ENCODE data around the gene BBS12. TPM values are rescaled to one million over a fixed set of nuclear protein-coding genes. Genes with fewer than 3 reads are reported as not detected.

The BBS12 gene
- total RNA-seq, 4 donors from 2014 or later, result 0.72 to 3.8 (median 3.1) TPM

GRCh38 chr4:122691988-122692387, 40.5 kb upstream of the BBS12 start:
- no peak for TF ChIP-seq POLR2A (IDR thresholded peaks at IDR 0.05)
- TF ChIP-seq CTCF (IDR thresholded peaks at IDR 0.05), result no peak
- H3K4me3 ChIP-seq (ENCODE audit: low read depth, poor library complexity, severe bottlenecking), result no peak overlapping the region
- 60 to 72% methylated on average over 4 of the region's 4 CpGs for WGBS, 2 donors
- DNase-seq (ENCODE audit: low spot score in 2 of 2), result no peak
- intact Hi-C loops (cut with DNase I; ENCODE audit: low total_unique reads), result no loop called here

- TF ChIP-seq CTCF (IDR thresholded peaks at IDR 0.05), result no peak
- no peak for TF ChIP-seq POLR2A (IDR thresholded peaks at IDR 0.05)
- WGBS, 2 donors, result 53 to 62% methylated on average over 3 of the region's 3 CpGs
- intact Hi-C loops (cut with DNase I; ENCODE audit: low total_unique reads), result no loop called here
Measured at GRCh38 chr4:122692641-122693520, 39.6 kb upstream of the BBS12 start.

GRCh38 chr4:122695226-122695625, 37.3 kb upstream of the BBS12 start:
- no peak for DNase-seq (ENCODE audit: low spot score in 2 of 2)
- intact Hi-C loops (cut with DNase I; ENCODE audit: low total_unique reads), result no loop called here
- H3K4me3 ChIP-seq (ENCODE audit: low read depth, poor library complexity, severe bottlenecking), result no peak overlapping the region
- 61 to 66% methylated on average over 2 of the region's 2 CpGs for WGBS, 2 donors
- TF ChIP-seq CTCF (IDR thresholded peaks at IDR 0.05) (no peak), POLR2A (IDR thresholded peaks at IDR 0.05) (no peak)

More at GRCh38 chr4:122692641-122693520, 39.6 kb upstream of the BBS12 start:
- DNase-seq (ENCODE audit: low spot score in 2 of 2), result no peak
- H3K4me3 ChIP-seq (ENCODE audit: low read depth, poor library complexity, severe bottlenecking), result no peak overlapping the region

- H3K4me3 ChIP-seq (ENCODE audit: low read depth, poor library complexity, severe bottlenecking), result no peak overlapping the region
- no peak for TF ChIP-seq CTCF (IDR thresholded peaks at IDR 0.05)
- intact Hi-C loops (cut with DNase I; ENCODE audit: low total_unique reads), result no loop called here
- no peak for DNase-seq (ENCODE audit: low spot score in 2 of 2)
- WGBS, 2 donors, result 60 to 68% methylated on average over 7 to 8 of the region's 8 CpGs
Measured at GRCh38 chr4:122700178-122700725, 32.3 kb upstream of the BBS12 start.

GRCh38 chr4:122701061-122701460, 31.4 kb upstream of the BBS12 start:
- WGBS, 2 donors, result 46 to 55% methylated on average over 5 of the region's 5 CpGs
- no peak for DNase-seq (ENCODE audit: low spot score in 2 of 2)
- H3K4me3 ChIP-seq (ENCODE audit: low read depth, poor library complexity, severe bottlenecking), result no peak overlapping the region
- intact Hi-C loops (cut with DNase I; ENCODE audit: low total_unique reads), result no loop called here
- TF ChIP-seq CTCF (IDR thresholded peaks at IDR 0.05) (no peak), POLR2A (IDR thresholded peaks at IDR 0.05) (no peak)

Measured in lower leg skin (tissue), 4 donors.